ENCODE results near the gene FLOT1. TPM values are rescaled to one million over a fixed set of nuclear protein-coding genes. Genes with fewer than 3 reads are reported as not detected.

Gene FLOT1
- total and polyA plus RNA-seq, 2 of the 13 experiments (the other 11 are each of a cell fraction or from before 2014, with no cell fraction given), result 82.3 to 130 TPM

- peak; percentile 69 for TF ChIP-seq ZNF574 (CRISPR knock-in tag; IDR thresholded peaks at IDR 0.05)
- TF ChIP-seq ZNF740 (CRISPR knock-in tag; IDR thresholded peaks at IDR 0.05), result no peak
- TF ChIP-seq PAF1 (CRISPR knock-in tag; IDR thresholded peaks at IDR 0.05), result 0 out of 2 replicates have a peak, but pooled peaks have one; percentile 81
- no peak; the same call in 1 of the 2 replicates for TF ChIP-seq MBD4 (IDR thresholded peaks at IDR 0.05; ENCODE audit: borderline replicate concordance, low read length)
- TF ChIP-seq ZNF317 (CRISPR knock-in tag; IDR thresholded peaks at IDR 0.05), result 0 out of 2 replicates have a peak, but pooled peaks have one; percentile 41
- TF ChIP-seq ZNF598 (CRISPR knock-in tag; IDR thresholded peaks at IDR 0.05; ENCODE audit: borderline replicate concordance), result 0 out of 2 replicates have a peak, but pooled peaks have one; percentile 19
- TF ChIP-seq PPARG (CRISPR knock-in tag; conservative IDR thresholded peaks at IDR 0.05), result peak; percentile 71; the same call in 1 of the 2 replicates
- no peak for TF ChIP-seq FOXJ3 (CRISPR knock-in tag; IDR thresholded peaks at IDR 0.05; ENCODE audit: borderline replicate concordance)
- 0 out of 2 replicates have a peak, but pooled peaks have one; percentile 27 for TF ChIP-seq THRA (CRISPR knock-in tag; IDR thresholded peaks at IDR 0.05; ENCODE audit: borderline replicate concordance)
- peak; percentile 98 for TF ChIP-seq SMC3 (IDR thresholded peaks at IDR 0.05; ENCODE audit: low read length)
- TF ChIP-seq ZNF780A (CRISPR knock-in tag; IDR thresholded peaks at IDR 0.05), result no peak
- peak; percentile 65; the same call in 1 of the 2 replicates for TF ChIP-seq ZNF777 (CRISPR knock-in tag; IDR thresholded peaks at IDR 0.05)
- TF ChIP-seq GATAD1 (CRISPR knock-in tag; IDR thresholded peaks at IDR 0.05), result 0 out of 2 replicates have a peak, but pooled peaks have one; percentile 42
- TF ChIP-seq ZFY (CRISPR knock-in tag; IDR thresholded peaks at IDR 0.05), result no peak
- TF ChIP-seq MXI1 (IDR thresholded peaks at IDR 0.05; ENCODE audit: borderline replicate concordance, low read depth, low read length), result peak; percentile 83; the same call in 2 of the 3 replicates
- 0 out of 2 replicates have a peak, but pooled peaks have one; percentile 6 for TF ChIP-seq NFATC3 (CRISPR knock-in tag; IDR thresholded peaks at IDR 0.05)
- TF ChIP-seq ZNF691 (CRISPR knock-in tag; IDR thresholded peaks at IDR 0.05; ENCODE audit: borderline replicate concordance, low read depth), result peak; percentile 57; the same call in 1 of the 2 replicates
- peak; percentile 32; the same call in 1 of the 2 replicates for TF ChIP-seq RBFOX2 (IDR thresholded peaks at IDR 0.05; ENCODE audit: low read depth, low read length)
- peak; percentile 41; the same call in 1 of the 2 replicates for TF ChIP-seq ZMAT3 (CRISPR knock-in tag; conservative IDR thresholded peaks at IDR 0.05)
- TF ChIP-seq ATF3 (CRISPR knock-in tag; IDR thresholded peaks at IDR 0.05), result no peak
- TF ChIP-seq NFKBIZ (CRISPR knock-in tag; IDR thresholded peaks at IDR 0.05), result peak; percentile 49; the same call in 1 of the 2 replicates
- peak; percentile 94 for TF ChIP-seq RAD21 (CRISPR knock-in tag; IDR thresholded peaks at IDR 0.05)
These were observed 20.0 kb downstream of the FLOT1 start (continued) for GRCh38 chr6:30722280-30723112.
